ENCODE data around the gene CHRD.
"Not testable (repeated sequence)": the region's sequence is repeated elsewhere in the genome, so short reads cannot be mapped to it uniquely, and the experiment has no call there.

The CHRD gene

GRCh38 chr3:184426691-184427141 lies 46.9 kb downstream of the CHRD start:
- no peak for DNase-seq (ENCODE audit: low read depth)
- no peak for TF ChIP-seq CTCF (conservative IDR thresholded peaks at IDR 0.05; ENCODE audit: low read depth, low read length)
- no peak overlapping the region for H3K4me3 ChIP-seq (ENCODE audit: low read depth, low read length)

GRCh38 chr3:184428561-184429175 lies 48.8 kb downstream of the CHRD start:
- H3K4me3 ChIP-seq (ENCODE audit: low read depth, low read length): no peak overlapping the region
- DNase-seq (ENCODE audit: low read depth): no peak
- TF ChIP-seq CTCF (conservative IDR thresholded peaks at IDR 0.05; ENCODE audit: low read depth, low read length): no peak

- no peak for TF ChIP-seq CTCF (conservative IDR thresholded peaks at IDR 0.05; ENCODE audit: low read depth, low read length)
- H3K4me3 ChIP-seq (ENCODE audit: low read depth, low read length): no peak overlapping the region
These were observed 49.9 kb downstream of the CHRD start for GRCh38 chr3:184429786-184430185.

GRCh38 chr3:184430940-184431339 lies 51.1 kb downstream of the CHRD start:
- no peak overlapping the region for H3K4me3 ChIP-seq (ENCODE audit: low read depth, low read length)
- no peak for DNase-seq (ENCODE audit: low read depth)
- no peak for TF ChIP-seq CTCF (conservative IDR thresholded peaks at IDR 0.05; ENCODE audit: low read depth, low read length)

More at GRCh38 chr3:184429786-184430185, 49.9 kb downstream of the CHRD start:
- no peak for DNase-seq (ENCODE audit: low read depth)

GRCh38 chr3:184433178-184433577 lies 53.3 kb downstream of the CHRD start:
- H3K4me3 ChIP-seq (ENCODE audit: low read depth, low read length); DNase-seq (ENCODE audit: low read depth): not testable (repeated sequence)

- no peak for DNase-seq (ENCODE audit: low read depth)
- TF ChIP-seq CTCF (conservative IDR thresholded peaks at IDR 0.05; ENCODE audit: low read depth, low read length): no peak
These were observed 59.2 kb downstream of the CHRD start for GRCh38 chr3:184439096-184439495.

More at GRCh38 chr3:184439096-184439495, 59.2 kb downstream of the CHRD start:
- no peak overlapping the region for H3K4me3 ChIP-seq (ENCODE audit: low read depth, low read length)

All from choroid plexus epithelial cell (primary cell).